GM21619 (cell line): ENCODE results near the gene HSF4.
A peak's percentile ranks its signal among the peaks of the same experiment; 100 is the strongest.

Source experiments
- ATAC-seq: cut with Tn5 transposase; IDR thresholded peaks from one replicate; pipeline ENCODE4 v1.9.1; 2021; ENCODE audit not compliant: unreplicated experiment

The HSF4 gene

GRCh38 chr16:67165121-67166078, 855 bp downstream of the HSF4 start:
- ATAC-seq = no peak

GRCh38 chr16:67166110-67166547, 1.6 kb downstream of the HSF4 start:
- ATAC-seq = no peak

- no peak for ATAC-seq
Observed at GRCh38 chr16:67166598-67167168, 2.1 kb downstream of the HSF4 start.

GRCh38 chr16:67167588-67167987, 3.0 kb downstream of the HSF4 start:
- no peak for ATAC-seq

GRCh38 chr16:67169011-67169451, 4.5 kb downstream of the HSF4 start:
- no peak for ATAC-seq

GRCh38 chr16:67169642-67170167, 5.2 kb downstream of the HSF4 start:
- ATAC-seq = no peak

- peak; percentile 44 for ATAC-seq
Observed at GRCh38 chr16:67170168-67170948, 5.8 kb downstream of the HSF4 start, which contains the start of gene NOL3. TSS of gene NOL3 (plus strand) at chr16:67170538.

- peak; percentile 2 for ATAC-seq
Observed at GRCh38 chr16:67170949-67171649, 6.6 kb downstream of the HSF4 start.

- ATAC-seq = no peak
Observed at GRCh38 chr16:67173323-67173722, 8.8 kb downstream of the HSF4 start.

GRCh38 chr16:67173808-67174705, 9.5 kb downstream of the HSF4 start:
- ATAC-seq = peak; percentile 35

- no peak for ATAC-seq
Observed at GRCh38 chr16:67174706-67175231, 10.2 kb downstream of the HSF4 start.

- no peak for ATAC-seq
Observed at GRCh38 chr16:67176662-67177061, 12.1 kb downstream of the HSF4 start.

- no peak for ATAC-seq
Observed at GRCh38 chr16:67177743-67178699, 13.5 kb downstream of the HSF4 start.

- no peak for ATAC-seq
Observed at GRCh38 chr16:67179421-67180080, 15.0 kb downstream of the HSF4 start.

GRCh38 chr16:67180166-67180565, 15.6 kb downstream of the HSF4 start:
- no peak for ATAC-seq

- no peak for ATAC-seq
Observed at GRCh38 chr16:67181346-67181745, 16.8 kb downstream of the HSF4 start.

- no peak for ATAC-seq
Observed at GRCh38 chr16:67182288-67182687, 17.7 kb downstream of the HSF4 start.

- ATAC-seq = no peak
Observed at GRCh38 chr16:67183284-67183626, 18.7 kb downstream of the HSF4 start.
